K562 (cell line): ENCODE measurements around the gene PLD1. TPM values are rescaled to one million over a fixed set of nuclear protein-coding genes. Genes with fewer than 3 reads are reported as not detected.

Experiments
- ATF6 ChIP-seq: sonication (generic); formaldehyde crosslinking; IDR thresholded peaks from 2 replicates; pipeline ENCODE4 v1.4.0; 2020; ENCODE audit warnings: mild to moderate bottlenecking, missing genetic modification reagents
- MXI1 ChIP-seq: IDR thresholded peaks from 2 replicates; pipeline ENCODE4 v1.6.1; 2011; ENCODE audit warnings: low read depth, mild to moderate bottlenecking, improper control_type of control experiment, low read length
- RERE ChIP-seq: sonication (generic); formaldehyde crosslinking; IDR thresholded peaks from 2 replicates; pipeline ENCODE4 v1.8.0; 2023; ENCODE audit warnings: missing genetic modification reagents, mild to moderate bottlenecking, borderline replicate concordance
- ZNF384 ChIP-seq: IDR thresholded peaks from 2 replicates; pipeline ENCODE4 v1.6.1; 2012; ENCODE audit warnings: low read depth, low read length, improper control_type of control experiment
- polyA plus RNA-seq, 8 experiments: library from polyadenylated mRNA; depleted of rRNA in 4 of 8; stranded (reverse) in 5 of 8; unstranded in 3 of 8; fragments of >200 nt; fragmentation: Nextera tagmentation in 2 of 8; fragmentation: Illumina TruSeq in 1 of 8; extraction: Ambion mirVana in 2 of 8; extraction: Trizol in 1 of 8; gene quantifications; 2 replicates each; pipeline versions ENCODE4 v1.2.1 to v1.2.3, GENCODE V29; 2011 to 2014; ENCODE audit warnings: inconsistent platforms in 1 of 8, missing spikeins in 1 of 8
- total RNA-seq, 7 experiments: library from RNA; depleted of rRNA in 6 of 7; stranded (reverse); fragments of >200 nt in 6 of 7; fragmentation: Illumina TruSeq in 2 of 7; extraction: Trizol in 2 of 7; gene quantifications; 2 replicates each; pipeline versions ENCODE4 v1.2.1 to v1.2.3, GENCODE V29; 2011 to 2021; ENCODE audit warnings: low replicate concordance in 1 of 7

PLD1 gene
- total and polyA plus RNA-seq, 9 of the 15 experiments (the other 6 are each of a cell fraction or from before 2014, with no cell fraction given): 8.4 to 26.1 (median 18.6) TPM

GRCh38 chr3:171810629-171811294 lies 479 bp upstream of the PLD1 start (continued):
- 0 out of 2 replicates have a peak, but pooled peaks have one; percentile 35 for TF ChIP-seq ATF6 (CRISPR knock-in tag)
- no peak for TF ChIP-seq MXI1
- no peak for TF ChIP-seq ZNF384
- no peak for TF ChIP-seq RERE (CRISPR knock-in tag)
- TF ChIP-seq, all 486 proteins: peak for 21
